Mesenchymal stem cell (in vitro differentiated cells and primary cell): ENCODE measurements around the gene ABAT. TPM values are rescaled to one million over a fixed set of nuclear protein-coding genes. Genes with fewer than 3 reads are reported as not detected.

Source experiments
- DNase-seq: peaks from one replicate; pipeline ENCODE4 v3.0.0-alpha.2; 2013
- H2AFZ ChIP-seq: one replicate; pipeline ENCODE4 v1.6.1; 2013; ENCODE audit warnings: low read depth, mild to moderate bottlenecking, control low read depth, inconsistent platforms, low read length, moderate library complexity
- H2AK5ac ChIP-seq: 2 replicates; pipeline ENCODE4 v1.6.1; 2013; ENCODE audit warnings: low read length, moderate library complexity, mild to moderate bottlenecking, inconsistent platforms; ENCODE audit not compliant: severe bottlenecking
- H2BK120ac ChIP-seq: one replicate; pipeline ENCODE4 v1.6.1; 2013; ENCODE audit warnings: low read depth, mild to moderate bottlenecking, inconsistent platforms, low read length, moderate library complexity
- H2BK12ac ChIP-seq, 2 experiments: one replicate each; pipeline ENCODE4 v1.6.1; 2013; ENCODE audit warnings: inconsistent platforms in 2 of 2, low read length in 2 of 2, mild to moderate bottlenecking in 2 of 2, moderate library complexity in 2 of 2, control low read depth in 1 of 2
- H2BK15ac ChIP-seq: one replicate; pipeline ENCODE4 v1.6.1; 2013; ENCODE audit warnings: mild to moderate bottlenecking, low read depth, inconsistent platforms; ENCODE audit not compliant: poor library complexity, severe bottlenecking
- H2BK5ac ChIP-seq: 2 replicates; pipeline ENCODE4 v1.6.1; 2013; ENCODE audit warnings: low read depth, mild to moderate bottlenecking, low read length, control low read depth, inconsistent platforms; ENCODE audit not compliant: poor library complexity, severe bottlenecking
- H3K14ac ChIP-seq, 2 experiments: one replicate each; pipeline ENCODE4 v1.6.1; 2013; ENCODE audit warnings: inconsistent platforms in 2 of 2, low read length in 2 of 2, control low read depth in 1 of 2, mild to moderate bottlenecking in 1 of 2, moderate library complexity in 1 of 2
- H3K18ac ChIP-seq, 2 experiments: one replicate each; pipeline ENCODE4 v1.6.1; 2013; ENCODE audit warnings: inconsistent platforms in 2 of 2, low read length in 2 of 2, control low read depth in 1 of 2, low read depth in 1 of 2, mild to moderate bottlenecking in 1 of 2
- H3K23ac ChIP-seq, 2 experiments: one replicate each; pipeline ENCODE4 v1.6.1; 2013; ENCODE audit warnings: inconsistent platforms in 2 of 2, low read length in 2 of 2, mild to moderate bottlenecking in 2 of 2, moderate library complexity in 2 of 2, control low read depth in 1 of 2
- H3K27ac ChIP-seq: 2 replicates; pipeline ENCODE4 v1.5.1; 2013; ENCODE audit warnings: mild to moderate bottlenecking, moderate library complexity, low read length, control low read depth, inconsistent platforms; ENCODE audit not compliant: poor library complexity, severe bottlenecking
- H3K27me3 ChIP-seq, 2 experiments: 2 replicates each; pipeline versions ENCODE4 v1.6.1 to v1.7.0; 2013; ENCODE audit warnings: low read length in 2 of 2, mild to moderate bottlenecking in 2 of 2, moderate library complexity in 2 of 2, control low read depth in 1 of 2, inconsistent platforms in 1 of 2; ENCODE audit not compliant: control insufficient read depth in 1 of 2, insufficient read depth in 1 of 2
- H3K36me3 ChIP-seq, 2 experiments: 2 replicates each; pipeline versions ENCODE4 v1.6.1 to v1.7.0; 2013; ENCODE audit warnings: low read length in 2 of 2, control low read depth in 1 of 2, inconsistent platforms in 1 of 2, low read depth in 1 of 2, mild to moderate bottlenecking in 1 of 2; ENCODE audit not compliant: insufficient read depth in 2 of 2, control insufficient read depth in 1 of 2
- H3K4ac ChIP-seq, 2 experiments: one replicate each; pipeline ENCODE4 v1.6.1; 2013; ENCODE audit warnings: inconsistent platforms in 2 of 2, low read length in 2 of 2, mild to moderate bottlenecking in 2 of 2, moderate library complexity in 2 of 2, control low read depth in 1 of 2, low read depth in 1 of 2
- H3K4me1 ChIP-seq: 2 replicates; pipeline ENCODE4 v1.6.1; 2013; ENCODE audit warnings: low read depth, low read length, control low read depth; ENCODE audit not compliant: control insufficient read depth, insufficient read depth
- H3K4me2 ChIP-seq: 2 replicates; pipeline ENCODE4 v1.6.1; 2013; ENCODE audit warnings: low read length, mild to moderate bottlenecking, inconsistent platforms; ENCODE audit not compliant: poor library complexity, severe bottlenecking
- H3K4me3 ChIP-seq, 2 experiments: 2 replicates each; pipeline versions ENCODE4 v1.5.1 to v1.7.0; 2013; ENCODE audit warnings: low read length in 2 of 2, mild to moderate bottlenecking in 2 of 2, control low read depth in 1 of 2, low read depth in 1 of 2; ENCODE audit not compliant: insufficient read depth in 1 of 2
- H3K79me1 ChIP-seq: replicated peaks from 2 replicates; pipeline ENCODE4 v1.6.1; 2013; ENCODE audit warnings: mild to moderate bottlenecking, control low read depth, low read length, inconsistent platforms; ENCODE audit not compliant: poor library complexity, severe bottlenecking
- H3K9ac ChIP-seq: 2 replicates; pipeline ENCODE4 v1.7.0; 2013; ENCODE audit warnings: mild to moderate bottlenecking, low read length, moderate library complexity
- H3K9me3 ChIP-seq: 2 replicates; pipeline ENCODE4 v1.7.0; 2013; ENCODE audit warnings: mild to moderate bottlenecking, low read length; ENCODE audit not compliant: control insufficient read depth
- H4K8ac ChIP-seq: one replicate; pipeline ENCODE4 v1.6.1; 2013; ENCODE audit warnings: inconsistent platforms, mild to moderate bottlenecking, low read length, moderate library complexity
- H4K91ac ChIP-seq: one replicate; pipeline ENCODE4 v1.6.1; 2013; ENCODE audit warnings: mild to moderate bottlenecking, low read length, inconsistent platforms
- WGBS: methylation state at CpG from one replicate; pipeline ENCODE4 v1.1.7; 2013; ENCODE audit warnings: mixed read lengths; 5-methylcytosine and 5-hydroxymethylcytosine counted together
- polyA plus RNA-seq, 2 experiments: library from polyadenylated mRNA; stranded (reverse); fragments of 200-250 nt; gene quantifications; one replicate each; pipeline ENCODE4 v1.2.3, GENCODE V29; 2013

Gene ABAT
- polyA plus RNA-seq (2013, experiment 1 of 2) = 2.0 TPM
- polyA plus RNA-seq (2013, experiment 2 of 2) = 2.1 TPM

GRCh38 chr16:8674413-8675022 is at the start of gene ABAT:
ABAT (plus strand) TSS chr16:8674617; CDS start chr16:8735740, 61,123 bp downstream.
- Histone ChIP-seq H3K9me3 (no peaks in the 10 kb centered on the region), H3K4me2 (peak within 1 kb of the TSS; percentile 98), H4K91ac (no peak within 1 kb of the TSS), H2BK12ac (no peak within 1 kb of the TSS), H3K18ac (peak within 1 kb of the TSS in 1 of 2 experiments; percentile 56), H2BK120ac (no peak within 1 kb of the TSS), H2BK5ac (no peak within 1 kb of the TSS), H2AK5ac (no peak within 1 kb of the TSS), H3K9ac (peak within 1 kb of the TSS; percentile 84), H3K36me3 (no peaks in the 10 kb centered on the region), H3K27me3 (peaks cover 5 to 35% of the 10 kb centered on the region in 2 experiments), H2AFZ (peak within 1 kb of the TSS; percentile 91), H3K4ac (no peak within 1 kb of the TSS), H3K27ac (no peak within 1 kb of the TSS), H3K4me3 (peak within 1 kb of the TSS; percentile 80 to 89), H2BK15ac (peak within 1 kb of the TSS; percentile 37), H3K4me1 (peaks cover 13% of the 10 kb centered on the region), H3K23ac (no peak within 1 kb of the TSS), H3K79me1 (peaks cover 4% of the 10 kb centered on the region), H4K8ac (peak within 1 kb of the TSS; percentile 12), H3K14ac (peak within 1 kb of the TSS in 1 of 2 experiments; percentile 22)
- WGBS = 3% methylated on average over 49 of the region's 49 CpGs
- DNase-seq = peak; percentile 83

DNA sequence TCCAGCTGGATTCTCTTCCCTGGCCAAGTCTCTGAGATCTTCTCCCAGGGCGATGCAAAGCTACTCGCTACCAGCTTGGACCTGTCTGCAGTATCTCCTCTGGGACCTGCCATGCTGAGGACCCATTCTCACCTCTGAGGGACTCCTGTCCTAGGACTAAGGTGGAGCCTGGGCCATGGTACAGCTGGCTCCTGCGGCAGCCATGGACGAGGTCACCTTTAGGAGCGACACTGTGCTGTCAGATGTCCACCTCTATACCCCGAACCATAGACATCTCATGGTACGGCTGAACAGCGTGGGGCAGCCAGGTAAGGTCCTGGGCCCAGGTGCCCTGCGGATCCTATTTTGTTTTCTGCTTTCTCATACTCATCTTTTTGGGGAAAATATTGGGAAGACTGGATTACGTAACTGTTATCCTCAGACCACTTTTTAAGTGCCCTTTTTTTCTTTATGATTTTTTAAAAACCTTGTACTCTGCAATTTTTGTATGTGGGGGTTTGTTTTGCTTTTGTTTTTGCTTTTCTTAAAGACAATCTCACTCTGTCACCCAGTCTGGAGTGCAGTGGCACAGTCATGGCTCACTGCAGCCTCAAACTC is 48.8 kb upstream of the ABAT start:
- Histone ChIP-seq H3K4me2 (no peak overlapping the region), H3K36me3 (peaks cover 48 to 63% of the 10 kb centered on the region in 2 experiments), H4K8ac (no peak overlapping the region), H4K91ac (no peak overlapping the region), H2BK12ac (no peak overlapping the region), H3K14ac (no peak overlapping the region), H2AK5ac (no peak overlapping the region), H3K4ac (no peak overlapping the region), H3K9me3 (no peaks in the 10 kb centered on the region), H2BK5ac (no peak overlapping the region), H3K27me3 (no peaks in the 10 kb centered on the region), H2AFZ (no peak overlapping the region), H3K18ac (no peak overlapping the region), H3K4me3 (no peak overlapping the region), H3K23ac (no peak overlapping the region), H2BK15ac (no peak overlapping the region), H3K4me1 (peaks cover 3% of the 10 kb centered on the region), H3K27ac (no peak overlapping the region), H3K9ac (no peak overlapping the region), H3K79me1 (peaks cover 45% of the 10 kb centered on the region), H2BK120ac (no peak overlapping the region)
- no peak for DNase-seq
- over 99% methylated on average over 5 of the region's 10 CpGs for WGBS

DNA sequence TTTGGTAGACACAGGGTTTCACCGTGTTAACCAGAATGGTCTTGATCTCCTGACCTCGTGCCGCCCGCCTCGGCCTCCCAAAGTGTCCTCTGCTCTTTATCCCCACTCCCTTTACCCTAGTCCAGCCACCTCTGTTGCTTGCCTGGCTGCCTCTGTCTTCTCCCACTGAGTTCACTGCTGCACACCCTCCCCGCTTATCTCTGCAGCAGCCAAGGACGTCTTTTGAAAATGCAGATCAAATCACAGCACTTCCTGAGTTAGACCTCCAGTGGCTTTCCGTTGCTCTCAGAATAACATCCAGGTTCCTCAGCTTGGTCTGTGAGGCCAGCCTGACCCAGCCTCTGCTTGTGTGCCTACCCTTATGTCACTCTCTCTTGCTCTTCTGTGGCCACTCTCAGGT is 47.5 kb upstream of the ABAT start:
- no peak for DNase-seq
- H3K4me1 ChIP-seq = peaks cover 3% of the 10 kb centered on the region
- no peak overlapping the region for H2BK15ac ChIP-seq
- no peaks in the 10 kb centered on the region for H3K27me3 ChIP-seq
- no peak overlapping the region for H4K8ac ChIP-seq
- H2AFZ ChIP-seq = no peak overlapping the region
- H3K9me3 ChIP-seq = no peaks in the 10 kb centered on the region
- no peak overlapping the region for H4K91ac ChIP-seq
- H3K4me2 ChIP-seq = no peak overlapping the region
- no peak overlapping the region for H2AK5ac ChIP-seq
- peaks cover 58 to 77% of the 10 kb centered on the region in 2 experiments for H3K36me3 ChIP-seq
- H3K9ac ChIP-seq = no peak overlapping the region
- H3K18ac ChIP-seq = no peak overlapping the region
- H3K4me3 ChIP-seq = no peak overlapping the region
- no peak overlapping the region for H2BK5ac ChIP-seq
- no peak overlapping the region for H3K14ac ChIP-seq
- H3K27ac ChIP-seq = no peak overlapping the region
- H3K79me1 ChIP-seq = peaks cover 47% of the 10 kb centered on the region
- over 99% methylated on average over 8 of the region's 8 CpGs for WGBS
- no peak overlapping the region for H2BK12ac ChIP-seq
- no peak overlapping the region for H3K4ac ChIP-seq
- no peak overlapping the region for H2BK120ac ChIP-seq
- no peak overlapping the region for H3K23ac ChIP-seq

DNA sequence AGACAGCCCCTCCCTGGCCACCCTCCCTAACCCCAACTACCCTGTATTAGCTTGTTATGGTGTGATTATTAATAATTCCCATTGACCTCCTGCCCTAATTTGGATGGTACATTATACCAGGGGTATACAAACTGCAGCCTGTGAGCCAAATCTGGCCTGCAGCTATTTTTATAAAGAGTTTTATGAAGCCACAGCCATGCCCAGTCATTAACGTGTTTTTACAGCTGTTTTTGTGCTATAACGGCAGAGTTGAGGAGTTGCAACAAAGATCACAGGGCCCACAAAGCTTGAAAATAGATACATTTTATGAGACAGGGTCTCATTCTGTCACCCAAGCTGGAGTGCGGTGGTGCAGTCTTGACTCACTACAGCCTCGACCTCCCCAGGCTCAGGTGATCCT is 47.0 kb upstream of the ABAT start:
- Histone ChIP-seq H2AFZ (no peak overlapping the region), H3K27me3 (no peaks in the 10 kb centered on the region), H3K79me1 (peaks cover 51% of the 10 kb centered on the region), H2BK120ac (no peak overlapping the region), H3K18ac (no peak overlapping the region), H3K36me3 (peaks cover 61 to 82% of the 10 kb centered on the region in 2 experiments), H4K91ac (no peak overlapping the region), H3K9ac (no peak overlapping the region), H3K14ac (no peak overlapping the region), H2BK12ac (no peak overlapping the region), H3K4me2 (no peak overlapping the region), H2BK5ac (no peak overlapping the region), H3K4me1 (peaks cover 3% of the 10 kb centered on the region), H3K27ac (no peak overlapping the region), H2BK15ac (no peak overlapping the region), H3K23ac (no peak overlapping the region), H2AK5ac (no peak overlapping the region), H3K9me3 (no peaks in the 10 kb centered on the region), H4K8ac (no peak overlapping the region), H3K4me3 (no peak overlapping the region), H3K4ac (no peak overlapping the region)
- 97% methylated on average over 4 of the region's 4 CpGs for WGBS
- DNase-seq = no peak
